Smooth muscle cell (in vitro differentiated cells): ENCODE data around the gene SPAG4. TPM values are rescaled to one million over a fixed set of nuclear protein-coding genes. Genes with fewer than 3 reads are reported as not detected.

Experiments used
- DNase-seq: peaks from one replicate; lab custom pipeline; 2025; ENCODE audit not compliant: unreplicated experiment; lab: John Stamatoyannopoulos, UW
- H2AFZ ChIP-seq: fragments of 200-600 bp; sonication (generic); 2 replicates; pipeline ENCODE4 v1.6.0; 2016; ENCODE audit warnings: antibody characterized with exemption, low read depth, mild to moderate bottlenecking
- H3F3A ChIP-seq: fragments of 200-600 bp; sonication (generic); 2 replicates; pipeline ENCODE4 v1.6.0; 2017; ENCODE audit warnings: antibody characterized with exemption, low read depth
- H3K27ac ChIP-seq: fragments of 200-600 bp; sonication (generic); 2 replicates; pipeline ENCODE4 v1.5.1; 2016; ENCODE audit warnings: low read depth, mild to moderate bottlenecking
- H3K27me3 ChIP-seq: fragments of 200-600 bp; sonication (generic); 2 replicates; pipeline ENCODE4 v1.6.1; 2016; ENCODE audit warnings: low read depth, mild to moderate bottlenecking
- H3K36me3 ChIP-seq: fragments of 200-600 bp; sonication (generic); 2 replicates; pipeline ENCODE4 v1.5.1; 2016; ENCODE audit warnings: low read depth
- H3K4me1 ChIP-seq: fragments of 200-600 bp; sonication (generic); 2 replicates; pipeline ENCODE4 v1.5.1; 2016; ENCODE audit warnings: low read depth
- H3K4me2 ChIP-seq: fragments of 200-600 bp; sonication (generic); 2 replicates; pipeline ENCODE4 v1.6.0; 2016; ENCODE audit warnings: mild to moderate bottlenecking
- H3K4me3 ChIP-seq: fragments of 200-600 bp; sonication (generic); 2 replicates; pipeline ENCODE4 v1.5.1; 2016; ENCODE audit warnings: mild to moderate bottlenecking
- H3K79me2 ChIP-seq: fragments of 200-600 bp; sonication (generic); 2 replicates; pipeline ENCODE4 v1.6.0; 2016; ENCODE audit warnings: low read depth, mild to moderate bottlenecking
- H3K9ac ChIP-seq: fragments of 200-600 bp; sonication (generic); 2 replicates; pipeline ENCODE4 v1.6.0; 2016; ENCODE audit warnings: low read depth
- H3K9me3 ChIP-seq: fragments of 200-600 bp; sonication (generic); replicated peaks from 2 replicates; pipeline ENCODE4 v1.5.1; 2016; ENCODE audit warnings: low read depth
- H4K20me1 ChIP-seq: fragments of 200-600 bp; sonication (generic); 2 replicates; pipeline ENCODE4 v1.6.0; 2016; ENCODE audit warnings: low read depth
- CTCF ChIP-seq: fragments of 200-600 bp; sonication (generic); IDR thresholded peaks from 2 replicates; pipeline ENCODE4 v1.5.1; 2017; ENCODE audit warnings: borderline replicate concordance, mild to moderate bottlenecking, antibody characterized with exemption; ENCODE audit not compliant: insufficient read depth, poor library complexity, severe bottlenecking
- WGBS: methylation state at CpG from one replicate; pipeline ENCODE4 v1.1.7; 2016; ENCODE audit warnings: low lambda C conversion rate; 5-methylcytosine and 5-hydroxymethylcytosine counted together
- polyA plus RNA-seq: library from polyadenylated mRNA; unstranded; fragments of >200 nt; fragmentation: Nextera tagmentation; extraction: Ambion mirVana; gene quantifications from 2 replicates; pipeline ENCODE4 v1.2.1, GENCODE V29; 2016
- total RNA-seq: library from RNA; depleted of rRNA; stranded (reverse); fragments of >200 nt; gene quantifications from 2 replicates; pipeline ENCODE4 v1.2.3, GENCODE V29; 2014

SPAG4 gene
- total and polyA plus RNA-seq, 2 experiments from 2014 or later, result 9.3 to 27.6 TPM

DNA sequence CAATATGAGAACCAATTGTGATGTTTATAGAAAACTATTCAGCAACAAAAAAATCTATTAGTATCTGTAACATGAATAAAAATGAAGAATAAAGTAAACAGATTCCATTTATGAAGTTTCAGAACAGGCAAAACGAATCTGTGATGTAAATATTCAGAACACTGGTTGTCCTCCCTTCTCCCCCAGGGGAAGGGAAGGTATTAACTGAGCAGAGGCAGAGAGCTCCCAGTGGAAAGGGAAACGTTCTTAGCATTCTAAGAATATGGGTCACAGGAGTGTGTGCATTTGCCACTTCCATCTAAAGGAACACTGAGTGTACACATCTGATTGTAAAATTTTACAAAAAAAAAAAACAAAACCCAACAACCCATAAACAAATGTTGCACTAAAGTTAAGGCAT, 23.1 kb downstream of the SPAG4 start:
- H3K36me3 ChIP-seq, result no peaks in the 10 kb centered on the region
- no peak overlapping the region for H2AFZ ChIP-seq
- 84% methylated on average over 2 of the region's 2 CpGs for WGBS
- H3K4me3 ChIP-seq, result no peak overlapping the region
- H3K9me3 ChIP-seq, result no peaks in the 10 kb centered on the region
- H3K79me2 ChIP-seq, result peaks cover 96% of the 10 kb centered on the region
- no peaks in the 10 kb centered on the region for H3F3A ChIP-seq
- no peaks in the 10 kb centered on the region for H3K4me1 ChIP-seq
- TF ChIP-seq CTCF, result no peak
- no peak overlapping the region for H3K27ac ChIP-seq
- H3K4me2 ChIP-seq, result no peak overlapping the region
- no peaks in the 10 kb centered on the region for H3K27me3 ChIP-seq
- no peak overlapping the region for H3K9ac ChIP-seq
- peaks cover 99% of the 10 kb centered on the region for H4K20me1 ChIP-seq
- no peak for DNase-seq

- DNase-seq, result no peak
- Histone ChIP-seq H3K9ac (no peak overlapping the region), H3K27me3 (no peaks in the 10 kb centered on the region), H3K4me1 (no peaks in the 10 kb centered on the region), H3K4me2 (no peak overlapping the region), H3K4me3 (no peak overlapping the region), H3K27ac (no peak overlapping the region), H3F3A (no peaks in the 10 kb centered on the region), H3K36me3 (no peaks in the 10 kb centered on the region), H3K79me2 (peaks cover 99% of the 10 kb centered on the region), H3K9me3 (no peaks in the 10 kb centered on the region), H2AFZ (no peak overlapping the region), H4K20me1 (peaks cover 100% of the 10 kb centered on the region)
- WGBS, result 96% methylated on average over 3 of the region's 3 CpGs
- no peak for TF ChIP-seq CTCF
These were observed 25.1 kb downstream of the SPAG4 start for GRCh38 chr20:35640724-35641123.

GRCh38 chr20:35641743-35642142, 26.1 kb downstream of the SPAG4 start:
- TF ChIP-seq CTCF, result no peak
- Histone ChIP-seq H3K27me3 (no peaks in the 10 kb centered on the region), H3K4me1 (no peaks in the 10 kb centered on the region), H3K27ac (no peak overlapping the region), H2AFZ (no peak overlapping the region), H3K9me3 (no peaks in the 10 kb centered on the region), H3K79me2 (peaks cover 99% of the 10 kb centered on the region), H3K36me3 (no peaks in the 10 kb centered on the region), H3K9ac (no peak overlapping the region), H4K20me1 (peaks cover 100% of the 10 kb centered on the region), H3F3A (no peaks in the 10 kb centered on the region), H3K4me3 (no peak overlapping the region), H3K4me2 (no peak overlapping the region)
- DNase-seq, result no peak
- WGBS, result 92% methylated on average over 4 of the region's 4 CpGs

DNA sequence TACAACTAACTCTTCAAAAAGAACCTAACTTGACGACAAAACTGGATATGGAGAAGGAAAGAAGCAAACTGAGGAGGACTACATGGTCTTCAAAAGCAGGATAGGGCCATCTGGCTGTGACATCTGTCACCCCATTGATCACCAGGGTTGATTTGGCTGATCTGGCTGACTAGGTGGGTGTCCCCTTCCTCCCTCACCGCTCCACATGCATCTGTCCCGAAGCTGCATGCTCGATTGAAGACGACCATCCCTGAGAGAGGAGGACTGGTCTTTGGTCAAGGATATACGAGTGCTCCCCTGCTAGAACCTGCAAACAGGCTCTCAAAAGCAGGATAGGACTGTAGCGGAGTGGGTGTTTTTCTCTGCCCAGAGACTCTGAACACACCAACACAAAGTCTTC, 27.4 kb downstream of the SPAG4 start:
- WGBS, result 96% methylated on average over 7 of the region's 7 CpGs
- Histone ChIP-seq H3K27ac (no peak overlapping the region), H3K79me2 (peaks cover 99% of the 10 kb centered on the region)

More for the DNA sequence above, 27.4 kb downstream of the SPAG4 start:
- Histone ChIP-seq H3K9me3 (no peaks in the 10 kb centered on the region), H2AFZ (no peak overlapping the region), H3K27me3 (no peaks in the 10 kb centered on the region), H3K36me3 (no peaks in the 10 kb centered on the region), H3K4me1 (no peaks in the 10 kb centered on the region), H4K20me1 (peaks cover 100% of the 10 kb centered on the region), H3K4me2 (no peak overlapping the region), H3F3A (no peaks in the 10 kb centered on the region), H3K4me3 (no peak overlapping the region), H3K9ac (no peak overlapping the region)
- no peak for DNase-seq
- TF ChIP-seq CTCF, result no peak
